Muscle layer of duodenum (tissue), 2 donors: ENCODE data around the gene FANCB.
A peak's percentile ranks its signal among the peaks of the same experiment; 100 is the strongest.

Experiments
- H3K27ac ChIP-seq: one replicate; pipeline ENCODE4 v1.7.0; 2013; ENCODE audit warnings: mild to moderate bottlenecking, low read length
- H3K27me3 ChIP-seq: one replicate; pipeline ENCODE4 v1.7.0; 2013; ENCODE audit warnings: low read depth, mild to moderate bottlenecking, control low read depth, low read length
- H3K36me3 ChIP-seq, 2 donors: one replicate each; pipeline ENCODE4 v1.7.0; 2013; ENCODE audit warnings: low read length in 2 of 2, control low read depth in 1 of 2, mild to moderate bottlenecking in 1 of 2; ENCODE audit not compliant: insufficient read depth in 2 of 2, control insufficient read depth in 1 of 2
- H3K4me1 ChIP-seq, 2 donors: one replicate each; pipeline ENCODE4 v1.7.0; 2013; ENCODE audit warnings: low read length in 2 of 2, mild to moderate bottlenecking in 2 of 2, control low read depth in 1 of 2, moderate library complexity in 1 of 2; ENCODE audit not compliant: insufficient read depth in 2 of 2, control insufficient read depth in 1 of 2
- H3K4me3 ChIP-seq, 2 donors: one replicate each; pipeline ENCODE4 v1.7.0; 2013; ENCODE audit warnings: low read length in 2 of 2, low read depth in 1 of 2, mild to moderate bottlenecking in 1 of 2
- H3K9me3 ChIP-seq, 2 donors: one replicate each; pipeline ENCODE4 v1.7.0; 2013; ENCODE audit warnings: low read length in 2 of 2, control low read depth in 1 of 2, mild to moderate bottlenecking in 1 of 2; ENCODE audit not compliant: control insufficient read depth in 1 of 2
- donor health status: healthy.

The FANCB gene

GRCh38 chrX:14872851-14873675, at the start of gene FANCB, which contains the start of gene MOSPD2:
FANCB (minus strand) TSS chrX:14873069; CDS start chrX:14865510, 7,559 bp downstream.
MOSPD2 (plus strand) TSS chrX:14873421; CDS start chrX:14873529, 108 bp downstream.
- H3K27ac ChIP-seq, result peak within 1 kb of the TSS; percentile 71
- peak within 1 kb of the TSS; percentile 74 to 86 for H3K4me3 ChIP-seq
- H3K4me1 ChIP-seq, result peaks cover 0 to 6% of the 10 kb centered on the region in 2 donors
- H3K36me3 ChIP-seq, result no peaks in the 10 kb centered on the region
- H3K27me3 ChIP-seq, result no peaks in the 10 kb centered on the region
- no peaks in the 10 kb centered on the region for H3K9me3 ChIP-seq

DNA sequence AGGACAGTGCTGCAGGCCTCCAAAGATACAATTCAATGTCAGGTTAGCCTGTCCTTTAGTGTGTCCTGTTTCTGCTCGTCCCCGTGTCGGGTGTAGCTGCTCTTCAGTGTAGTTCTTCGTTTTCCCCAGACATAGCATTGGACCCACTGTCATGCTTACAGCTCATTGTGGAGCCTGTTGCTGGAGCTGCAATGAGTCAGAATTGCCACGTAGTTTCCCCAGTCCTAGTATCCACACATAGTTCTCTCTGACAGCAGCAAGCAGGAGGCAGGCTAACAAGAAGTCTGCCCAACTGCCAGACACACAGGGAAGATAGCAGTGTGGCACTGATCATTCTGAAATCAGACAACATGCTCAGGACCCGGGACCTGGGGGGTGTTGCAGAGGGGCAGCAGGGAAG, 49.6 kb upstream of the FANCB start:
- H3K36me3 ChIP-seq, result peaks cover 0 to 4% of the 10 kb centered on the region in 2 donors
- H3K9me3 ChIP-seq, result no peaks in the 10 kb centered on the region
- no peak overlapping the region for H3K4me3 ChIP-seq
- H3K27me3 ChIP-seq, result no peaks in the 10 kb centered on the region
- H3K4me1 ChIP-seq, result peaks cover 0 to 4% of the 10 kb centered on the region in 2 donors
- H3K27ac ChIP-seq, result no peak overlapping the region

GRCh38 chrX:14920196-14920595, 47.3 kb upstream of the FANCB start:
- Histone ChIP-seq H3K4me3 (no peak overlapping the region), H3K4me1 (no peaks in the 10 kb centered on the region), H3K27ac (no peak overlapping the region), H3K36me3 (peaks cover 5 to 12% of the 10 kb centered on the region in 2 donors), H3K27me3 (no peaks in the 10 kb centered on the region), H3K9me3 (no peaks in the 10 kb centered on the region)

GRCh38 chrX:14919407-14919806, 46.5 kb upstream of the FANCB start:
- peaks cover 5 to 12% of the 10 kb centered on the region in 2 donors for H3K36me3 ChIP-seq
- no peak overlapping the region for H3K4me3 ChIP-seq
- no peaks in the 10 kb centered on the region for H3K27me3 ChIP-seq
- no peaks in the 10 kb centered on the region for H3K9me3 ChIP-seq
- no peaks in the 10 kb centered on the region for H3K4me1 ChIP-seq
- no peak overlapping the region for H3K27ac ChIP-seq

GRCh38 chrX:14916017-14916674, 43.3 kb upstream of the FANCB start:
- peaks cover 15 to 16% of the 10 kb centered on the region in 2 donors for H3K36me3 ChIP-seq
- no peak overlapping the region for H3K4me3 ChIP-seq
- H3K27me3 ChIP-seq, result no peaks in the 10 kb centered on the region
- no peaks in the 10 kb centered on the region for H3K4me1 ChIP-seq
- no peaks in the 10 kb centered on the region for H3K9me3 ChIP-seq
- H3K27ac ChIP-seq, result no peak overlapping the region

GRCh38 chrX:14915596-14915995, 42.7 kb upstream of the FANCB start:
- Histone ChIP-seq H3K27me3 (no peaks in the 10 kb centered on the region), H3K27ac (no peak overlapping the region), H3K36me3 (peaks cover 15 to 17% of the 10 kb centered on the region in 2 donors), H3K9me3 (no peaks in the 10 kb centered on the region), H3K4me1 (no peaks in the 10 kb centered on the region), H3K4me3 (no peak overlapping the region)

DNA sequence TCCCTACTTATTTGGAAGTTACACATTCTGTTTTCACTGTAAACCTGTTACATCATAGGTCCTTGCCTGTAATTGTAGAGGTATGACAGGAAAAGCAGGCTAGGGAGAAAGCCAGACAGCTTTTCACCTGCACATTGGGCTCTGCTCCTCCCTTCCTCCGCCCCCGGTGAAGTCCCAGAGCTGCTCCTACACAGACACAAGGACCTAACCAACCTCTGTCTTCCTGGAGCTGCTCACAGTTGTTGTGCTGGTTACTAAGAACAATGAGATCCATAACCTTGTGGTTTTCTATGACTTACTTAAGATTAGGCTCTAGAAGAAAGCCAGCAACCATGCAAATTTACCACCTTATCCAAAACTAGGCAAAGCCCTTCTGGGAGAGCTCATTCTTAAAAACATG, 40.4 kb upstream of the FANCB start:
- Histone ChIP-seq H3K4me1 (no peaks in the 10 kb centered on the region), H3K27me3 (no peaks in the 10 kb centered on the region), H3K27ac (no peak overlapping the region), H3K9me3 (no peaks in the 10 kb centered on the region), H3K36me3 (peaks cover 13 to 15% of the 10 kb centered on the region in 2 donors), H3K4me3 (no peak overlapping the region)

GRCh38 chrX:14903891-14904290, 31.0 kb upstream of the FANCB start:
- no peak overlapping the region for H3K27ac ChIP-seq
- H3K27me3 ChIP-seq, result no peaks in the 10 kb centered on the region
- H3K4me1 ChIP-seq, result no peaks in the 10 kb centered on the region

GRCh38 chrX:14902537-14902936, 29.7 kb upstream of the FANCB start:
- Histone ChIP-seq H3K27me3 (no peaks in the 10 kb centered on the region), H3K27ac (no peak overlapping the region), H3K9me3 (peaks cover 0 to 3% of the 10 kb centered on the region in 2 donors), H3K4me3 (no peak overlapping the region), H3K4me1 (no peaks in the 10 kb centered on the region), H3K36me3 (peaks cover 6 to 10% of the 10 kb centered on the region in 2 donors)

More at GRCh38 chrX:14903891-14904290, 31.0 kb upstream of the FANCB start:
- H3K36me3 ChIP-seq, result peaks cover 6 to 10% of the 10 kb centered on the region in 2 donors
- H3K9me3 ChIP-seq, result peaks cover 0 to 3% of the 10 kb centered on the region in 2 donors
- H3K4me3 ChIP-seq, result no peak overlapping the region

- H3K27me3 ChIP-seq, result no peaks in the 10 kb centered on the region
- no peaks in the 10 kb centered on the region for H3K4me1 ChIP-seq
- H3K4me3 ChIP-seq, result no peak overlapping the region
- no peak overlapping the region for H3K27ac ChIP-seq
- H3K36me3 ChIP-seq, result peaks cover 5 to 8% of the 10 kb centered on the region in 2 donors
- H3K9me3 ChIP-seq, result peaks cover 0 to 3% of the 10 kb centered on the region in 2 donors
These were observed 26.7 kb upstream of the FANCB start for GRCh38 chrX:14899607-14900006.

DNA sequence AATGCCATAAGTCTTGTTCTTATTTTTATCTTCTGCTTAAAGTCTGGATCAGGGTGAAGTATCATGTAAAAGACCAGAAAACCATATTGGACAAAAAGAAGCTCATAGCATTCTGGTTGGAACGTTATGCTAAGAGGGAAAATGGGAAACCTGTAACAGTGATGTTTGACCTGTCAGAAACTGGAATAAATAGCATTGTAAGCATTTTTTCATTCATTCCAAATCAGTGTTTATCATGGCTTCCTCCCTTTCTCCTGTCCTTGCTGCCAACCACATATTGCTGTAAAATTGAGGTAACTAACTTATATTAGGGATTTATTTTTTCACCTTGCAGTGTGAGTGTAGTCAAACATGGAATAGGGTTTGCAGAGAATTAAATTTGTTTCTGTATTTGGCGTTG, 24.2 kb upstream of the FANCB start:
- H3K9me3 ChIP-seq, result no peaks in the 10 kb centered on the region
- no peak overlapping the region for H3K4me3 ChIP-seq
- no peak overlapping the region for H3K27ac ChIP-seq
- no peaks in the 10 kb centered on the region for H3K27me3 ChIP-seq
- H3K36me3 ChIP-seq, result peaks cover 0 to 6% of the 10 kb centered on the region in 2 donors
- no peaks in the 10 kb centered on the region for H3K4me1 ChIP-seq
